ENCODE data around the gene OR6S1.
"Not testable (repeated sequence)": the region's sequence is repeated elsewhere in the genome, so short reads cannot be mapped to it uniquely, and the experiment has no call there.

OR6S1 gene

DNA sequence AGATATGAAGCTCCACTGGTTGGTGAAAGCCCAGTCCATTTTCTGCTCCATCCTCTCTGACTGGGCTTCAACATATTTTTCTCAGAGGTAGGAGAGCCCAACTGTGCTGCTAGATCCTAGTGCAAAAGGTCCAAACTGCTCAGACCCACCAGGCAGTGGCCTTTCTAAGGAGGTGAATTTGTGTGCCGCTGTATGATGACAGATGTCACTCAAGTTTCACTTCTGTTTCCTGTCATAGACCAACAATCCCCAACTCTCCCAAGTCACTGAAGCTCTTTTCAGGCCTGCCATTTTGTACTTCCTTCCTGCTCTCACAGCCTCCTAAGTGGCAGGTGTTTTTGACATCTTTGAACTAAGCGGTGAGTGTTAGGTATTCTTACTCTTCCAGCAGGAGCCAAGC lies 26.5 kb upstream of the OR6S1 start:
- no peak overlapping the region for H3K4me3 ChIP-seq (ENCODE audit: low read length)
- no peak for DNase-seq (ENCODE audit: low read depth)
- TF ChIP-seq CTCF (conservative IDR thresholded peaks at IDR 0.05; ENCODE audit: low read depth, low read length), result no peak

GRCh38 chr14:20666400-20666961 lies 25.0 kb upstream of the OR6S1 start:
- not testable (repeated sequence) for DNase-seq (ENCODE audit: low read depth); H3K4me3 ChIP-seq (ENCODE audit: low read length)

DNA sequence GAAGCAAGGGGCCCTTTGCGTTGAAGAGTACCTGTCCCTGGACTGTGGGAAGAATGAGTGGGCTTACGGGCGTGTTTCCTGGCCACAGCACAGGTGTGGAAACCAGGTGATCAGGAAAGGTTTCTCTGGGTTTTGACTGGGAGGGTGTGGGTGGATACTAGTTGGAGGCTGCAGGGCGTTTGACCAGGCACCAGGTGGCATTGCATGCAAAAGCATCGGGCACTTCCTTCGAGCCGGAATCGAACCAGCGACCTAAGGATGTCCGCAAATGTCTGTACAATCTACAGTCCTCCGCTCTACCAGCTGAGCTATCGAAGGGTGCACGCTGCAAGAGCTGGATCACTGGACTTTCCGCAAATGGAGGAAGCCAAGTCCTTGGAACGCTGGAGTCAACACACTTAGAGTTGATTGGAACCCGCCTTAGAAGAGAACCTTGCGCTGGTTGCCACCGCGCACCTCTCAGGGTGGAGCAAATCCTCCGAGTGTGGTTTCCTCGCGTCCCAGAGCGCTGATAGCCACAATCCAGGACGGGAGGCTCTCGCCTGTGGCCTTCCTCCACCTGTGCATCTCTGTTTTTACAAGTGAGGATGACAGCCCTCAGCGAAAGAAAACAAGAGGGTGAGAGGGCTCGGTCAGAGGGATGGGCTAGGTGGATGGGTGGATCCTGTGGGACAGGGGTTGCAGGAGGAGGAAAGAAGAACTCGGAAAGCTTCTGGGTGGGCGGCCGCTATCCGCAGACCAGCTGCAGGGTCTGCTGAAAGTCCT lies 21.7 kb upstream of the OR6S1 start:
- no peak for DNase-seq (ENCODE audit: low read depth)
- peak; percentile 52 for TF ChIP-seq CTCF (conservative IDR thresholded peaks at IDR 0.05; ENCODE audit: low read depth, low read length)
- peak overlapping the region; percentile 23 for H3K4me3 ChIP-seq (ENCODE audit: low read length)

DNA sequence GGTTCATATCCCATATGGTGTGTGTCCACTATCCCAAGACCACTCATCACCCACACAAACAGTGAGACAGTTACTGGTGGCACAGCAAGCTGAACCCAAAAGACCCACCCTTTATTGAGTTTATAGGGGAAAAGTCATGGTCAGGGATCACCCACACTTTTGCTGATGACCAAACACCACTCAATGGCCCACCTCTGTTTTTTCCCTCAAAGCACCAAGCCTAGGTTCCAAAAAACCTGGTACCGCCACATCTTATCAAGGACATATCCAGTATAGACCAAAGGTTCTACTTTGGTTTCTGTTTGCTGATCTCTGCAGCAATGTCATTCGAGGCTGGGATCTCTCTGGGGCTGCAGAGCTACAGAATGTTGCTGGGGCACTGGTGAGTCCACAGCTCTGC lies 19.7 kb upstream of the OR6S1 start:
- H3K4me3 ChIP-seq (ENCODE audit: low read length), result no peak overlapping the region
- TF ChIP-seq CTCF (conservative IDR thresholded peaks at IDR 0.05; ENCODE audit: low read depth, low read length), result no peak
- no peak for DNase-seq (ENCODE audit: low read depth)

DNA sequence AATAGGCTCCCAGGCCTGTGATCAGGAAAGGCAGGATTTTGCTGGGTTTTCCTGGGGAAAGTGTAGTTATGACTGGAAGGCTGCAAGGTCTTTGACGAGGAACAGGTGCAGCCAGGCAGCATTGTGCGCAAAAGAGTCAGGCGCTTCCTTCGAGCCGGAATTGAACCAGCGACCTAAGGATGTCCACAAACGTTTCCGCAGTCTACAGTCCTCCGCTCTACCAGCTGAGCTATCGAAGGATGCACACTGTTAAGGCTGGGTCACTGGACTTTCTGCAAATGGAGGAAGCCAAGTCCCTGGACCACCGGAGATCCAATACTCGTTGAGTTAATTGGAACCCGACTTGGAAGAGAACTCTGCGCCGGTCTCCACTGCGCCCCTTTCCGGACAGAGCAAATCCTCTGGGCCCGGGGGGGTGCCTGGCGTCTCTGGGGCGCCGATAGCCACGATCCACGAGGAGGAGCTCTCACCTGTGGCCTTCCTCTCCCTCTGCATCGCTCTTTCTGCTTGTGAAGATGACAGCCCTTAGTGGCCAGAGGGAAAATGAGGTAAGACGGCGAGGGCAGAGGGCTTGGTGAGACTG lies 18.4 kb upstream of the OR6S1 start:
- no peak for DNase-seq (ENCODE audit: low read depth)
- TF ChIP-seq CTCF (conservative IDR thresholded peaks at IDR 0.05; ENCODE audit: low read depth, low read length), result no peak
- H3K4me3 ChIP-seq (ENCODE audit: low read length), result no peak overlapping the region

GRCh38 chr14:20659336-20659735 lies 17.8 kb upstream of the OR6S1 start:
- DNase-seq (ENCODE audit: low read depth), result no peak
- TF ChIP-seq CTCF (conservative IDR thresholded peaks at IDR 0.05; ENCODE audit: low read depth, low read length), result no peak
- H3K4me3 ChIP-seq (ENCODE audit: low read length), result no peak overlapping the region

- no peak overlapping the region for H3K4me3 ChIP-seq (ENCODE audit: low read length)
- TF ChIP-seq CTCF (conservative IDR thresholded peaks at IDR 0.05; ENCODE audit: low read depth, low read length), result no peak
- DNase-seq (ENCODE audit: low read depth), result no peak
Observed at GRCh38 chr14:20658246-20658645, 16.8 kb upstream of the OR6S1 start.

Data from retinal pigment epithelial cell (primary cell).